Endothelial cell of umbilical vein (primary cell): Measurements from ENCODE around the gene NLRP11. TPM values are rescaled to one million over a fixed set of nuclear protein-coding genes. Genes with fewer than 3 reads are reported as not detected.
"Not testable (repeated sequence)": the region's sequence is repeated elsewhere in the genome, so short reads cannot be mapped to it uniquely, and the experiment has no call there.

Source experiments
- BruUV-seq: library from RNA; stranded (reverse); fragments of 400-500 nt; replicated peaks from 2 replicates; lab custom pipeline; 2021; lab: Mats Ljungman, UMichigan
- CTCF ChIA-PET: fragments of 300-600, 350-600 bp; sonication (Branson Sonifier 250); formaldehyde crosslinking; loops from one replicate; lab custom pipeline; 2021; ENCODE audit warnings: antibody characterized with exemption, inconsistent platforms; lab: Charles Lee
- POLR2A ChIA-PET: fragments of 300-600, 350-600 bp; sonication (Branson Sonifier 250); formaldehyde crosslinking; loops from one replicate; lab custom pipeline; 2021; ENCODE audit warnings: antibody characterized with exemption, inconsistent platforms; lab: Charles Lee
- DNase-seq: peaks from one replicate; pipeline ENCODE4 v3.0.0-alpha.2; 2011; ENCODE audit warnings: low read depth, low spot score
- FAIRE-seq: peaks from 2 replicates; lab custom pipeline; 2011; peaks lifted over from hg19 to GRCh38; lab: Jason Lieb, UNC
- H2AFZ ChIP-seq: 2 replicates; pipeline ENCODE4 v1.6.0; 2012; ENCODE audit warnings: low read depth, low read length, control low read depth, inconsistent platforms
- H3K27ac ChIP-seq: 2 replicates; pipeline ENCODE4 v1.5.1; 2011; ENCODE audit warnings: low read depth, mild to moderate bottlenecking, control low read depth, low read length, moderate library complexity; ENCODE audit not compliant: insufficient read depth
- H3K27me3 ChIP-seq, 2 experiments: 2 replicates each; pipeline versions ENCODE4 v1.6.0 to v1.6.1; 2011; ENCODE audit warnings: low read length in 2 of 2, mixed read lengths in 1 of 2; ENCODE audit not compliant: control insufficient read depth in 2 of 2, insufficient read depth in 2 of 2
- H3K36me3 ChIP-seq, 2 experiments: 2 replicates in 1 of 2; 3 replicates in 1 of 2; pipeline ENCODE4 v1.5.1; 2011; ENCODE audit warnings: low read length in 2 of 2, mild to moderate bottlenecking in 1 of 2, moderate library complexity in 1 of 2; ENCODE audit not compliant: control insufficient read depth in 2 of 2, insufficient read depth in 2 of 2; ENCODE audit errors: extremely low read depth in 1 of 2
- H3K4me1 ChIP-seq: 3 replicates; pipeline ENCODE4 v1.5.1; 2011; ENCODE audit warnings: mild to moderate bottlenecking, low read length; ENCODE audit not compliant: control insufficient read depth, insufficient read depth; ENCODE audit errors: extremely low read depth
- H3K4me2 ChIP-seq: 2 replicates; pipeline ENCODE4 v1.6.1; 2011; ENCODE audit warnings: low read length, control low read depth, mixed read lengths; ENCODE audit not compliant: insufficient read depth
- H3K4me3 ChIP-seq, 3 experiments: fragments of 200-600 bp in 1 of 3; sonication (generic), shearing (Covaris generic) in 1 of 3; replicated peaks in 1 of 3; 2 replicates each; pipeline ENCODE4 v1.5.1; 2011 to 2016; ENCODE audit warnings: control low read depth in 3 of 3, low read length in 3 of 3, mild to moderate bottlenecking in 2 of 3, inconsistent platforms in 1 of 3, low read depth in 1 of 3, moderate library complexity in 1 of 3; ENCODE audit not compliant: insufficient read depth in 1 of 3
- H3K79me2 ChIP-seq: 2 replicates; pipeline ENCODE4 v1.6.0; 2012; ENCODE audit warnings: low read length, inconsistent platforms; ENCODE audit not compliant: control insufficient read depth, insufficient read depth
- H3K9ac ChIP-seq: replicated peaks from 2 replicates; pipeline ENCODE3; 2011; ENCODE audit warnings: low read length, control low read depth; ENCODE audit not compliant: insufficient read depth; ENCODE audit errors: extremely low read depth
- H3K9me1 ChIP-seq: replicated peaks from 3 replicates; pipeline ENCODE4 v1.6.0; 2011; ENCODE audit warnings: mild to moderate bottlenecking, low read length; ENCODE audit not compliant: control insufficient read depth, insufficient read depth; ENCODE audit errors: extremely low read depth
- H3K9me3 ChIP-seq: replicated peaks from 2 replicates; pipeline ENCODE4 v1.5.1; 2012; ENCODE audit warnings: low read length, inconsistent platforms; ENCODE audit not compliant: control insufficient read depth, insufficient read depth
- H4K20me1 ChIP-seq: replicated peaks from 2 replicates; pipeline ENCODE3; 2011; ENCODE audit warnings: mild to moderate bottlenecking, low read length; ENCODE audit not compliant: control insufficient read depth, insufficient read depth; ENCODE audit errors: extremely low read depth
- EZH2 ChIP-seq: IDR thresholded peaks from 2 replicates; pipeline ENCODE4 v1.6.1; 2012; ENCODE audit warnings: borderline replicate concordance, low read depth, mild to moderate bottlenecking, moderate library complexity, low read length, inconsistent platforms; ENCODE audit not compliant: severe bottlenecking
- FOS ChIP-seq: IDR thresholded peaks from 2 replicates; pipeline ENCODE4 v1.6.1; 2011; ENCODE audit warnings: mild to moderate bottlenecking, low read length, moderate library complexity, borderline replicate concordance; ENCODE audit not compliant: insufficient read depth
- GATA2 ChIP-seq: IDR thresholded peaks from 2 replicates; pipeline ENCODE4 v1.7.0; 2011; ENCODE audit warnings: low read depth, mild to moderate bottlenecking, moderate library complexity, mixed read lengths, low read length; ENCODE audit not compliant: insufficient read length, insufficient read depth
- JUN ChIP-seq: IDR thresholded peaks from 2 replicates; pipeline ENCODE4 v1.6.1; 2011; ENCODE audit warnings: borderline replicate concordance, low read depth; ENCODE audit not compliant: insufficient read length, insufficient read depth
- MYC ChIP-seq: IDR thresholded peaks from one replicate; pipeline ENCODE4 v1.6.1; 2011; ENCODE audit warnings: mild to moderate bottlenecking, low read depth, low read length
- POLR2A ChIP-seq: IDR thresholded peaks from 2 replicates; pipeline ENCODE4 v1.6.1; 2012; ENCODE audit warnings: low read depth, mild to moderate bottlenecking, control low read depth, low read length
- POLR2AphosphoS5 ChIP-seq: IDR thresholded peaks from 2 replicates; pipeline ENCODE4 v1.6.1; 2012; ENCODE audit warnings: low read depth, mild to moderate bottlenecking, control low read depth, low read length, moderate library complexity; ENCODE audit not compliant: insufficient read depth
- dilution Hi-C: fragments of 300-500 bp; cut with MboI; formaldehyde crosslinking; loops from one replicate; pipeline ENCODE4 v1.15.0; 2019; ENCODE audit warnings: low sequenced_read_pairs; ENCODE audit not compliant: extremely low pct_ligation_motif_present
- intact Hi-C: fragments of 100-400 bp; cut with micrococcal nuclease; formaldehyde crosslinking; loops from one replicate; pipeline ENCODE4 v1.10.0; 2022
- polyA plus RNA-seq, 4 experiments: library from polyadenylated mRNA; depleted of rRNA in 3 of 4; stranded (reverse) in 3 of 4; unstranded in 1 of 4; fragments of >200 nt; gene quantifications; 2 replicates each; pipeline versions ENCODE4 v1.2.1 to v1.2.3, GENCODE V29; 2011 to 2012; ENCODE audit warnings: missing spikeins in 1 of 4
- total RNA-seq: library from RNA; stranded (reverse); gene quantifications from 2 replicates; pipeline ENCODE4 v1.2.3, GENCODE V29; 2021
- TF ChIP-seq, protein P1 (sequence below): IDR thresholded peaks from 2 replicates; pipeline ENCODE4 v1.6.1; 2011; ENCODE audit not compliant: insufficient read depth, insufficient read length
- TF ChIP-seq, protein P2 (sequence below), 2 donors: IDR thresholded peaks; 1 replicate in 1 of 2; 2 replicates in 1 of 2; pipeline ENCODE4 v1.5.1; 2011; ENCODE audit warnings: low read length in 2 of 2, mild to moderate bottlenecking in 2 of 2, moderate library complexity in 2 of 2, control low read depth in 1 of 2, inconsistent platforms in 1 of 2, low read depth in 1 of 2; ENCODE audit not compliant: insufficient read depth in 1 of 2; ENCODE audit errors: extremely low read depth in 1 of 2

NLRP11 gene
- total and polyA plus RNA-seq, 2 donors (not counting 3 experiments of a cell fraction or from before 2014, with no cell fraction given) = not detected

DNA sequence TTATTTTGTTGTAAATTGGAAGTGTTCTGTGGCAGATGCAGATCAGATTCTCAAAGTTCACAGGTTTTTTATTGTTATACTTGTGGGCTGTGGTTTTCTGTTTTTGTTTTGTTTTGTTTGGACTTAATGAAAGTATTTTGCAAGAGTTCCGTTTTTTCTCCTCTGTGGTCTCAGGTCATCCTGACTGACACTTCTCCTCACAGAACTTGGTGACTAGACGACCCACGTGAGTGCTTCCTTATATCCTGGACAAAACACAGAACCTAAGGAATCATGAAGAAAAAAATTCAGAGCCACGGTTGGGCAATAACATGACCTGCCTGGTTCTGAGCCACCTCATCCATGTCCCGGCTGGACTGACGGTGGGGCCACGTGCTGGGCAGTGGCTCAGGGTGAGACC is 65.3 kb downstream of the NLRP11 start:
- Histone ChIP-seq H2AFZ (no peak overlapping the region), H3K9me3 (no peaks in the 10 kb centered on the region), H4K20me1 (no peaks in the 10 kb centered on the region), H3K27me3 (no peaks in the 10 kb centered on the region), H3K36me3 (no peaks in the 10 kb centered on the region), H3K9ac (no peak overlapping the region), H3K4me1 (no peaks in the 10 kb centered on the region), H3K79me2 (no peaks in the 10 kb centered on the region), H3K4me2 (no peak overlapping the region), H3K27ac (no peak overlapping the region), H3K4me3 (no peak overlapping the region), H3K9me1 (no peaks in the 10 kb centered on the region)
- no peak for DNase-seq
- ChIA-PET POLR2A (no interaction called here), CTCF (no interaction called here)
- dilution Hi-C loops = no loop called here
- FAIRE-seq = no peak
- no TSS peak for BruUV-seq
- intact Hi-C loops = no loop called here
- TF ChIP-seq POLR2AphosphoS5 (no peak), EZH2 (no peak), FOS (no peak), JUN (no peak), POLR2A (no peak), MYC (no peak), GATA2 (no peak)
- TF ChIP-seq, protein P1, sequence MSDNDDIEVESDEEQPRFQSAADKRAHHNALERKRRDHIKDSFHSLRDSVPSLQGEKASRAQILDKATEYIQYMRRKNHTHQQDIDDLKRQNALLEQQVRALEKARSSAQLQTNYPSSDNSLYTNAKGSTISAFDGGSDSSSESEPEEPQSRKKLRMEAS = no peak
- TF ChIP-seq, protein P2, sequence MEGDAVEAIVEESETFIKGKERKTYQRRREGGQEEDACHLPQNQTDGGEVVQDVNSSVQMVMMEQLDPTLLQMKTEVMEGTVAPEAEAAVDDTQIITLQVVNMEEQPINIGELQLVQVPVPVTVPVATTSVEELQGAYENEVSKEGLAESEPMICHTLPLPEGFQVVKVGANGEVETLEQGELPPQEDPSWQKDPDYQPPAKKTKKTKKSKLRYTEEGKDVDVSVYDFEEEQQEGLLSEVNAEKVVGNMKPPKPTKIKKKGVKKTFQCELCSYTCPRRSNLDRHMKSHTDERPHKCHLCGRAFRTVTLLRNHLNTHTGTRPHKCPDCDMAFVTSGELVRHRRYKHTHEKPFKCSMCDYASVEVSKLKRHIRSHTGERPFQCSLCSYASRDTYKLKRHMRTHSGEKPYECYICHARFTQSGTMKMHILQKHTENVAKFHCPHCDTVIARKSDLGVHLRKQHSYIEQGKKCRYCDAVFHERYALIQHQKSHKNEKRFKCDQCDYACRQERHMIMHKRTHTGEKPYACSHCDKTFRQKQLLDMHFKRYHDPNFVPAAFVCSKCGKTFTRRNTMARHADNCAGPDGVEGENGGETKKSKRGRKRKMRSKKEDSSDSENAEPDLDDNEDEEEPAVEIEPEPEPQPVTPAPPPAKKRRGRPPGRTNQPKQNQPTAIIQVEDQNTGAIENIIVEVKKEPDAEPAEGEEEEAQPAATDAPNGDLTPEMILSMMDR (IDR thresholded peaks at IDR 0.05; ENCODE audit: extremely low read depth in 1 of 2, insufficient read depth in 1 of 2, low read depth in 1 of 2, low read length in 2 of 2) = no peak

DNA sequence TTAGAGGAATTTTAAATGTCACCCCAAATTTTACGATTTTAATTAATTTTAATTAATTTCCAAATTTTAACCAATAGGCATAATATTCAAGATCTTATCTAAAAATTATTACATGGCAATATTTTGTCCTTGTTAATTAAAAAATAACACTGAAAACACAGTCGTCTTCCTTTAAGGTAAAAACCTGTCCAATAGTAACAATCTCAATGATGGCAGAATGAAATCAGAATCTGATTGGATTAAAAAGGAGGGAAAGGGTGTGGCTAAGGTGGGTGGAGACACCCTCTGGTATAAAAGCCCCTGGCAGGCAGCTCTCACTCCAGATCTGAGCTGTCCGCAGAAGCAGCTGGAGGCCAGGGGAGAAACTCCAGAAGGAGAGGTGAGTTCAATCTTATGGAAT is 73.0 kb downstream of the NLRP11 start, which contains the start of gene RFPL4A:
Gene RFPL4A (plus strand): TSS at position 301 of the 400 bp plus-strand sequence. CDS start 2,704 bp downstream, outside the sequence.
- H3K27ac ChIP-seq, H3K9ac ChIP-seq, intact Hi-C loops, DNase-seq, H3K4me1 ChIP-seq, dilution Hi-C loops, H4K20me1 ChIP-seq, H3K4me3 ChIP-seq, H3K9me1 ChIP-seq, BruUV-seq, POLR2A ChIA-PET, FAIRE-seq, H3K79me2 ChIP-seq, H3K36me3 ChIP-seq, H2AFZ ChIP-seq, H3K27me3 ChIP-seq, H3K9me3 ChIP-seq, CTCF ChIA-PET, H3K4me2 ChIP-seq: not testable (repeated sequence)

DNA sequence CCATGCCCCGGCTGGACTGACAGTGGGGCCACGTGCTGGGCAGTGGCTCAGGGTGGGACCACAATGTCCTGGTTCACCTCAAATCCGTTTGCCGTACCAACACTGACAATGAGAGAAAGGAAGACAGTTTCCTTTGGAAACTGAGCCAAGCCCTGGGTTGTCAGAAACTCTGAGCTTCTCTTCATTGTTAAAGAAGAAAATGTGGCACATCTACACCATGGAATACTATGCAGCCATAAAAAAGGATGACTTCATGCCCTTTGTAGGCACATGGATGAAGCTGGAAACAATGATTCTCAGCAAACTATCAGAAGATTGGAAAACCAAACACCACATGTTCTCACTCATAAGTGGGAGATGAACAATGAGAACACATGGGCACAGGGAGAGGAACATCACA is 75.0 kb downstream of the NLRP11 start:
- DNase-seq, H3K27ac ChIP-seq, H3K79me2 ChIP-seq, H4K20me1 ChIP-seq, H3K9me1 ChIP-seq, CTCF ChIA-PET, H3K4me1 ChIP-seq, H3K9me3 ChIP-seq, H3K4me3 ChIP-seq, H2AFZ ChIP-seq, H3K36me3 ChIP-seq, dilution Hi-C loops, BruUV-seq, H3K4me2 ChIP-seq, intact Hi-C loops, POLR2A ChIA-PET, FAIRE-seq, H3K9ac ChIP-seq, H3K27me3 ChIP-seq: not testable (repeated sequence)
